Kidney (tissue), 14 donors: ENCODE measurements around the gene TLN1. TPM values are rescaled to one million over a fixed set of nuclear protein-coding genes. Genes with fewer than 3 reads are reported as not detected.

Experiments used
- DNase-seq, 5 donors: peaks; one replicate each; pipeline ENCODE4 v3.0.0-alpha.2; 2013 to 2020
- FAIRE-seq: peaks from 2 replicates; lab custom pipeline; 2012; peaks lifted over from hg19 to GRCh38; lab: Jason Lieb, UNC
- H3K27ac ChIP-seq, 2 donors: one replicate each; pipeline ENCODE4 v1.7.0; 2013; ENCODE audit warnings: low read depth in 2 of 2, low read length in 2 of 2, inconsistent platforms in 1 of 2
- H3K27me3 ChIP-seq: one replicate; pipeline ENCODE4 v1.7.1; 2013; ENCODE audit warnings: low read length, inconsistent platforms; ENCODE audit not compliant: control insufficient read depth, insufficient read depth
- H3K36me3 ChIP-seq, 3 donors: one replicate each; pipeline versions ENCODE4 v1.7.0 to v1.7.1; 2013; ENCODE audit warnings: low read length in 3 of 3, control low read depth in 1 of 3, inconsistent platforms in 1 of 3; ENCODE audit not compliant: insufficient read depth in 3 of 3, control insufficient read depth in 2 of 3
- H3K4me1 ChIP-seq, 3 donors: one replicate each; pipeline versions ENCODE4 v1.7.0 to v1.7.1; 2013; ENCODE audit warnings: low read length in 3 of 3, inconsistent platforms in 1 of 3, low read depth in 1 of 3; ENCODE audit not compliant: control insufficient read depth in 2 of 3, insufficient read depth in 2 of 3
- H3K4me3 ChIP-seq, 3 donors: one replicate each; pipeline versions ENCODE4 v1.7.0 to v1.8.1; 2013; ENCODE audit warnings: low read length in 3 of 3, control low read depth in 1 of 3, inconsistent platforms in 1 of 3
- H3K9ac ChIP-seq, 3 donors: one replicate each; pipeline versions ENCODE4 v1.7.0 to v1.7.1; 2013; ENCODE audit warnings: low read length in 3 of 3, control low read depth in 1 of 3, inconsistent platforms in 1 of 3
- H3K9me3 ChIP-seq, 3 donors: one replicate each; pipeline versions ENCODE4 v1.7.0 to v1.7.1; 2013; ENCODE audit warnings: low read length in 3 of 3, control low read depth in 1 of 3, inconsistent platforms in 1 of 3; ENCODE audit not compliant: control insufficient read depth in 2 of 3, insufficient read depth in 1 of 3
- CTCF ChIP-seq: IDR thresholded peaks from 3 replicates; pipeline ENCODE4 v1.5.1; 2012; ENCODE audit warnings: mild to moderate bottlenecking, moderate library complexity, borderline replicate concordance; ENCODE audit not compliant: insufficient read depth; ENCODE audit errors: extremely low read depth
- intact Hi-C: fragments of 100-400 bp; cut with DNase I; formaldehyde crosslinking; loops from one replicate; pipeline ENCODE4 v1.11.1; 2022
- polyA plus RNA-seq: library from polyadenylated mRNA; stranded (reverse); fragments of 350-450 nt; fragmentation: Illumina TruSeq; extraction: RNeasy Lipid Tissue Mini Kit (QIAGEN cat#74804); gene quantifications from one replicate; pipeline ENCODE4 v1.2.3, GENCODE V29; 2014; ENCODE audit warnings: low read depth, low replicate concordance; ENCODE audit not compliant: insufficient read depth
- total RNA-seq: library from RNA; stranded (reverse); fragmentation: NEBNext Ultra II Directional; extraction: Animal tissue kit (Norgen Biotek cat#: 25700); gene quantifications from one replicate; pipeline ENCODE4 v1.2.1, GENCODE V29; 2021
- donor health status: control.
- donor health status: control.
- donor health status: control.
- donor health status: control.
- donor health status: control.
- donor health status: DM: yes; HTN: yes; CAD: no.
- donor health status: Normal renal cell carcinoma (clear cell type).

Gene TLN1
- total and polyA plus RNA-seq, 2 donors from 2014 or later: 71.7 to 376 TPM

GRCh38 chr9:35687306-35687705 is 44.7 kb downstream of the TLN1 start:
- Histone ChIP-seq H3K27ac (no peak overlapping the region), H3K4me3 (no peak overlapping the region), H3K9ac (no peak overlapping the region), H3K36me3 (peaks cover 0 to 2% (median 0%) of the 10 kb centered on the region in 3 donors), H3K27me3 (no peaks in the 10 kb centered on the region), H3K9me3 (no peaks in the 10 kb centered on the region), H3K4me1 (peaks cover 0 to 6% (median 0%) of the 10 kb centered on the region in 3 donors)
- no peak for TF ChIP-seq CTCF
- DNase-seq (no peak), FAIRE-seq (no peak)
- intact Hi-C loops: no loop called here

- H3K27me3 ChIP-seq: no peaks in the 10 kb centered on the region
- no peak for TF ChIP-seq CTCF
- H3K4me3 ChIP-seq: peak overlapping the region in 1 of 3 donors; percentile 25
- FAIRE-seq (no peak), DNase-seq (peak in 3 of 5 donors; percentile 19 to 44 (median 39))
- intact Hi-C loops: no loop called here
- no peaks in the 10 kb centered on the region for H3K9me3 ChIP-seq
- H3K36me3 ChIP-seq: peaks cover 0 to 2% (median 0%) of the 10 kb centered on the region in 3 donors
- H3K9ac ChIP-seq: peak overlapping the region in 1 of 3 donors; percentile 19
- H3K4me1 ChIP-seq: peaks cover 0 to 6% (median 0%) of the 10 kb centered on the region in 3 donors
- no peak overlapping the region for H3K27ac ChIP-seq
Observed at GRCh38 chr9:35686222-35687203, 45.5 kb downstream of the TLN1 start.

- Histone ChIP-seq H3K9ac (no peak overlapping the region), H3K27ac (no peak overlapping the region), H3K4me1 (peaks cover 0 to 6% (median 0%) of the 10 kb centered on the region in 3 donors), H3K27me3 (no peaks in the 10 kb centered on the region), H3K36me3 (peaks cover 0 to 2% (median 0%) of the 10 kb centered on the region in 3 donors), H3K4me3 (no peak overlapping the region), H3K9me3 (no peaks in the 10 kb centered on the region)
- DNase-seq: peak in 1 of 5 donors; percentile 84
- intact Hi-C loops: no loop called here
- TF ChIP-seq CTCF: no peak
- no peak for FAIRE-seq
Observed at GRCh38 chr9:35685506-35685905, 46.5 kb downstream of the TLN1 start.
